ENCODE results near the gene SNED1.

SNED1 gene

GRCh38 chr2:241109210-241110088 is 111.0 kb downstream of the SNED1 start:
- no peak for DNase-seq (ENCODE audit: low read depth)

GRCh38 chr2:241110089-241110606 is 111.7 kb downstream of the SNED1 start:
- no peak for DNase-seq (ENCODE audit: low read depth)

GRCh38 chr2:241110607-241111439 is 112.4 kb downstream of the SNED1 start:
- DNase-seq (ENCODE audit: low read depth) = no peak

GRCh38 chr2:241111440-241111805 is 113.0 kb downstream of the SNED1 start:
- no peak for DNase-seq (ENCODE audit: low read depth)

GRCh38 chr2:241112046-241112445 is 113.6 kb downstream of the SNED1 start:
- DNase-seq (ENCODE audit: low read depth) = no peak

GRCh38 chr2:241112592-241112991 is 114.2 kb downstream of the SNED1 start:
- DNase-seq (ENCODE audit: low read depth) = no peak

GRCh38 chr2:241114836-241115235 is 116.4 kb downstream of the SNED1 start:
- DNase-seq (ENCODE audit: low read depth) = no peak

GRCh38 chr2:241115361-241115760 is 116.9 kb downstream of the SNED1 start:
- no peak for DNase-seq (ENCODE audit: low read depth)

GRCh38 chr2:241116606-241117560 is 118.5 kb downstream of the SNED1 start:
- no peak for DNase-seq (ENCODE audit: low read depth)

- no peak for DNase-seq (ENCODE audit: low read depth)
Observed at GRCh38 chr2:241118737-241119505, 120.5 kb downstream of the SNED1 start.

- DNase-seq (ENCODE audit: low read depth) = no peak
Observed at GRCh38 chr2:241120440-241120839, 122.0 kb downstream of the SNED1 start.

GRCh38 chr2:241121008-241121407 is 122.6 kb downstream of the SNED1 start:
- DNase-seq (ENCODE audit: low read depth) = no peak

- DNase-seq (ENCODE audit: low read depth) = no peak
Observed at GRCh38 chr2:241122376-241123002, 124.1 kb downstream of the SNED1 start.

- no peak for DNase-seq (ENCODE audit: low read depth)
Observed at GRCh38 chr2:241123816-241124536, 125.6 kb downstream of the SNED1 start.

- no peak for DNase-seq (ENCODE audit: low read depth)
Observed at GRCh38 chr2:241125626-241126025, 127.2 kb downstream of the SNED1 start.

- DNase-seq (ENCODE audit: low read depth) = no peak
Observed at GRCh38 chr2:241126201-241126611, 127.8 kb downstream of the SNED1 start.

GRCh38 chr2:241126771-241127202 is 128.4 kb downstream of the SNED1 start:
- no peak for DNase-seq (ENCODE audit: low read depth)

- DNase-seq (ENCODE audit: low read depth) = no peak
Observed at GRCh38 chr2:241128266-241128665, 129.8 kb downstream of the SNED1 start.

GRCh38 chr2:241129086-241129871 is 130.9 kb downstream of the SNED1 start:
- DNase-seq (ENCODE audit: low read depth) = no peak
